Hepatocyte (in vitro differentiated cells): ENCODE data around the gene ZNF12. TPM values are rescaled to one million over a fixed set of nuclear protein-coding genes. Genes with fewer than 3 reads are reported as not detected.
"Not testable (repeated sequence)": the region's sequence is repeated elsewhere in the genome, so short reads cannot be mapped to it uniquely, and the experiment has no call there.

Experiments
- DNase-seq: peaks from one replicate; pipeline ENCODE4 v3.0.0-alpha.2; 2016; ENCODE audit warnings: low spot score
- H2AFZ ChIP-seq: fragments of 200-600 bp; sonication (generic); 2 replicates; pipeline ENCODE4 v1.6.0; 2016; ENCODE audit warnings: antibody characterized with exemption, mild to moderate bottlenecking
- H3K27ac ChIP-seq: fragments of 200-600 bp; sonication (generic); 2 replicates; pipeline ENCODE4 v1.5.1; 2016; ENCODE audit warnings: mild to moderate bottlenecking
- H3K27me3 ChIP-seq: fragments of 200-600 bp; sonication (generic); 2 replicates; pipeline ENCODE4 v1.6.1; 2016
- H3K36me3 ChIP-seq: fragments of 200-600 bp; sonication (generic); replicated peaks from 2 replicates; pipeline ENCODE4 v1.5.1; 2016; ENCODE audit warnings: low read depth; ENCODE audit not compliant: insufficient read depth
- H3K4me1 ChIP-seq: fragments of 200-600 bp; sonication (generic); 2 replicates; pipeline ENCODE4 v1.5.1; 2016; ENCODE audit warnings: mild to moderate bottlenecking, moderate library complexity; ENCODE audit not compliant: insufficient read depth
- H3K4me2 ChIP-seq: fragments of 200-600 bp; sonication (generic); 2 replicates; pipeline ENCODE4 v1.6.0; 2016
- H3K4me3 ChIP-seq: fragments of 200-600 bp; sonication (generic); 2 replicates; pipeline ENCODE4 v1.5.1; 2016; ENCODE audit warnings: mild to moderate bottlenecking
- H3K79me2 ChIP-seq: fragments of 200-600 bp; sonication (generic); 2 replicates; pipeline ENCODE4 v1.6.0; 2017; ENCODE audit warnings: mild to moderate bottlenecking
- H3K9me2 ChIP-seq: fragments of 200-600 bp; sonication (generic); replicated peaks from 2 replicates; pipeline ENCODE4 v1.6.0; 2017; ENCODE audit warnings: mild to moderate bottlenecking; ENCODE audit not compliant: insufficient read depth
- H3K9me3 ChIP-seq: fragments of 200-600 bp; sonication (generic); 2 replicates; pipeline ENCODE4 v1.5.1; 2016; ENCODE audit warnings: low read depth, mild to moderate bottlenecking
- H4K20me1 ChIP-seq: fragments of 200-600 bp; sonication (generic); 2 replicates; pipeline ENCODE4 v1.6.0; 2016; ENCODE audit warnings: mild to moderate bottlenecking; ENCODE audit not compliant: insufficient read depth, poor library complexity, severe bottlenecking
- CTCF ChIP-seq: fragments of 200-600 bp; sonication (generic); IDR thresholded peaks from 2 replicates; pipeline ENCODE4 v1.5.1; 2016; ENCODE audit warnings: antibody characterized with exemption, mild to moderate bottlenecking; ENCODE audit not compliant: poor library complexity
- EZH2 ChIP-seq: fragments of 200-600 bp; sonication (generic); IDR thresholded peaks from 2 replicates; pipeline ENCODE4 v1.6.1; 2016; ENCODE audit warnings: antibody characterized with exemption, mild to moderate bottlenecking, borderline replicate concordance
- EZH2phosphoT487 ChIP-seq: fragments of 200-600 bp; sonication (generic); IDR thresholded peaks from one replicate; pipeline ENCODE4 v1.6.1; 2018; ENCODE audit warnings: antibody characterized with exemption, mild to moderate bottlenecking, low read depth, moderate library complexity; ENCODE audit not compliant: unreplicated experiment, severe bottlenecking
- WGBS: methylation state at CpG from one replicate; pipeline ENCODE4 v1.1.6; 2016; ENCODE audit warnings: low lambda C conversion rate; ENCODE audit errors: missing lambda C conversion rate; 5-methylcytosine and 5-hydroxymethylcytosine counted together
- polyA plus RNA-seq: library from polyadenylated mRNA; unstranded; fragments of >200 nt; fragmentation: Nextera tagmentation; extraction: Ambion mirVana; gene quantifications from 2 replicates; pipeline ENCODE4 v1.2.1, GENCODE V29; 2016
- total RNA-seq: library from RNA; depleted of rRNA; stranded (reverse); fragments of >200 nt; gene quantifications from 2 replicates; pipeline ENCODE4 v1.2.3, GENCODE V29; 2014

The ZNF12 gene
- total and polyA plus RNA-seq, 2 experiments from 2014 or later: 14.7 to 22.2 TPM

GRCh38 chr7:6725003-6725402 lies 18.3 kb upstream of the ZNF12 start:
- Histone ChIP-seq H3K4me3 (no peak overlapping the region), H3K9me3 (no peaks in the 10 kb centered on the region), H3K79me2 (peaks cover 3% of the 10 kb centered on the region), H3K4me2 (no peak overlapping the region), H3K27ac (no peak overlapping the region), H3K9me2 (no peaks in the 10 kb centered on the region), H3K36me3 (no peaks in the 10 kb centered on the region), H3K4me1 (peaks cover 6% of the 10 kb centered on the region), H4K20me1 (no peaks in the 10 kb centered on the region), H3K27me3 (no peaks in the 10 kb centered on the region), H2AFZ (no peak overlapping the region)
- no peak for DNase-seq
- 95% methylated on average over 10 of the region's 10 CpGs for WGBS
- TF ChIP-seq CTCF (no peak), EZH2 (no peak), EZH2phosphoT487 (no peak)

DNA sequence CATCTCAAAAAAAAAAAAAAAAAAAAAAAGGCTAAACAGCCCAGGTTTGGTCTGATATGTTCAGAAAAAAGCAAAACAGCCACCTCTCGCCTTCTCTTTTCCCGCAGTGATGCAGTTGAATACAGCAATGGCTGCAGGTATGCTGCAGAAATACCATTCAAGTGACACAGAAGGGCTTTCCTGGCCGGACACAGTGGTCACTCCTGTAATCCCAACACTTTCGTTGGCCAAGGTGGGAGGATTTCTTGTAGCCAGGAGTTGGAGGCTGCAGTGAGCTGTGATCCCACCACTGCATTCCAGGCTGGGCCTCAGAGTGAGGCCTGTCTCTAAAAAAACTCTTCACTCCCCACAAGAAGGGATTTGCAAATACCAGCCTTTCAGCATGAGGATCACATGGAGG lies 17.6 kb upstream of the ZNF12 start:
- H3K4me3 ChIP-seq, H3K4me1 ChIP-seq, DNase-seq, H3K4me2 ChIP-seq, H4K20me1 ChIP-seq, H3K36me3 ChIP-seq, H3K9me3 ChIP-seq, H3K79me2 ChIP-seq, H2AFZ ChIP-seq, H3K9me2 ChIP-seq, H3K27me3 ChIP-seq, H3K27ac ChIP-seq: not testable (repeated sequence)
- WGBS: 87% methylated on average over 4 of the region's 4 CpGs

DNA sequence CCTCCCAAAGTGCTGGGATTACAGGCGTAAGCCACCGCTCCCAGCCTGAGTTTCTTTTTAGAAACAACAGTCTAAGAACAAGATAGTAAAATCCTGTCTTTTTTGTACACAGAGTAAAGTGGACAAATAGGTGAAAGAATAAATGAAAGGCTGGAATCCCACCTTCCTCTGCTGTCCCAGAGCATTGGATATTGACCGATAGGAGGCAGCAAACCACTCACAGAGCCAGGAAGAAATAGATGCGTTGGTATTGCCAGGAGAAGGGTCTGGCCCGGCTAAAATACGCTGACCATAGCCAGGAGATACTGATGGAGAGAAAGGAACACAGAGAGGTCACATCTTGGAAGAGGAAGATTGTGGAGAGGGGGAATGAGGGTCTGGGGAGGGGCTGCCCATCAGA lies 11.4 kb upstream of the ZNF12 start:
- 72% methylated on average over 6 of the region's 6 CpGs for WGBS
- DNase-seq: no peak
- Histone ChIP-seq H3K4me3 (no peak overlapping the region), H3K27me3 (no peaks in the 10 kb centered on the region), H3K36me3 (no peaks in the 10 kb centered on the region), H3K79me2 (no peaks in the 10 kb centered on the region), H3K9me3 (no peaks in the 10 kb centered on the region), H4K20me1 (no peaks in the 10 kb centered on the region), H3K4me2 (no peak overlapping the region), H3K4me1 (no peaks in the 10 kb centered on the region), H3K9me2 (no peaks in the 10 kb centered on the region), H3K27ac (no peak overlapping the region), H2AFZ (no peak overlapping the region)
- TF ChIP-seq CTCF (no peak), EZH2 (no peak), EZH2phosphoT487 (no peak)

- 85% methylated on average over 9 of the region's 9 CpGs for WGBS
- not testable (repeated sequence) for DNase-seq
Observed at GRCh38 chr7:6715898-6716297, 9.2 kb upstream of the ZNF12 start.

GRCh38 chr7:6714360-6714759 lies 7.6 kb upstream of the ZNF12 start:
- H3K9me2 ChIP-seq: no peaks in the 10 kb centered on the region
- no peak for DNase-seq
- WGBS: 85% methylated on average over 5 of the region's 5 CpGs
- H3K4me1 ChIP-seq: no peaks in the 10 kb centered on the region
- no peak overlapping the region for H3K4me2 ChIP-seq
- no peak for TF ChIP-seq CTCF
- TF ChIP-seq EZH2phosphoT487: no peak
- TF ChIP-seq EZH2: no peak
- no peaks in the 10 kb centered on the region for H4K20me1 ChIP-seq
- no peak overlapping the region for H3K4me3 ChIP-seq
- peaks cover 2% of the 10 kb centered on the region for H3K27me3 ChIP-seq
- H3K27ac ChIP-seq: no peak overlapping the region
- H3K36me3 ChIP-seq: no peaks in the 10 kb centered on the region
- no peak overlapping the region for H2AFZ ChIP-seq
- H3K79me2 ChIP-seq: no peaks in the 10 kb centered on the region
- H3K9me3 ChIP-seq: no peaks in the 10 kb centered on the region

More at GRCh38 chr7:6715898-6716297, 9.2 kb upstream of the ZNF12 start:
- H3K27me3 ChIP-seq, H3K4me1 ChIP-seq, H3K9me3 ChIP-seq, H3K79me2 ChIP-seq, H4K20me1 ChIP-seq, H3K4me2 ChIP-seq, H3K9me2 ChIP-seq, H2AFZ ChIP-seq, H3K4me3 ChIP-seq, H3K36me3 ChIP-seq, H3K27ac ChIP-seq: not testable (repeated sequence)
